ENCODE data around the gene TBC1D9.

Gene TBC1D9

DNA sequence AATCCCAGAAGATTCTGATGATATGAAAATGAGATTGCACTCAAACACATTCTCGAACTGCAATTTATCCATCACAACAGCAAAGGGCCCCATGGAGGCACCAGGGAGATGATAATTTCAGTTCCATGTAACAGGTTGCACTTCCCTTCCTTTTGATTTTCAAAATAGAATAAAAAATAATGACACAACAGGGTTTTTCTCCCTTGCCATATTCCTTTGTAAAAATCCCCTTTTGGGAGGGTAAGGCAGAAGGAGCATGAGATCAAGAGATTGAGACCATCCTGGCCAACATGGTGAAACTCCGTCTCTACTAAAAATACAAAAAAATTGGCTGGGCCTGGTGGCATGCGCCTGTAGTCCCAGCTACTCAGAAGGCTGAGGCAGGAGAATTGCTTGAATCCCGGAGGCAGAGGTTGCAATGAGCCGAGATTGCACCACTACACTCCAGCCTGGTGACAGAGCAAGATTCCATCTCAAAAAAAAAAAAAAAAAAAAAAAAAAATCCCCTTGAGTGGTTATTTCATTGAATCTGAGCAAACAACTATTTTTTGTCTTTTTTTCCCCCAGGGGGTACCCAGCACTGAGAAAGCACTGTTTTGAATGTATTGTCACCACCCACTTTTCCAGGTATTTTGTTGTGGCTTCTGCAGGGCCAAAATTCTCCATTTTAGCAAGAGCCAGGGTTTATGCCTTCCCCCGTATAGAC, 26.7 kb downstream of the TBC1D9 start:
- H3K27ac ChIP-seq (ENCODE audit: poor library complexity, severe bottlenecking), result no peak overlapping the region
- ATAC-seq (ENCODE audit: low read depth) (no peak), DNase-seq (ENCODE audit: low spot score) (no peak)
- H3K4me3 ChIP-seq (ENCODE audit: severe bottlenecking), result no peak overlapping the region
- H3K27me3 ChIP-seq (ENCODE audit: insufficient read depth, poor library complexity, severe bottlenecking), result no peaks in the 10 kb centered on the region
- H3K4me1 ChIP-seq (ENCODE audit: insufficient read depth, poor library complexity, severe bottlenecking), result peaks cover 35% of the 10 kb centered on the region
- H3K36me3 ChIP-seq (ENCODE audit: low read depth), result no peaks in the 10 kb centered on the region
- TF ChIP-seq, protein P1, sequence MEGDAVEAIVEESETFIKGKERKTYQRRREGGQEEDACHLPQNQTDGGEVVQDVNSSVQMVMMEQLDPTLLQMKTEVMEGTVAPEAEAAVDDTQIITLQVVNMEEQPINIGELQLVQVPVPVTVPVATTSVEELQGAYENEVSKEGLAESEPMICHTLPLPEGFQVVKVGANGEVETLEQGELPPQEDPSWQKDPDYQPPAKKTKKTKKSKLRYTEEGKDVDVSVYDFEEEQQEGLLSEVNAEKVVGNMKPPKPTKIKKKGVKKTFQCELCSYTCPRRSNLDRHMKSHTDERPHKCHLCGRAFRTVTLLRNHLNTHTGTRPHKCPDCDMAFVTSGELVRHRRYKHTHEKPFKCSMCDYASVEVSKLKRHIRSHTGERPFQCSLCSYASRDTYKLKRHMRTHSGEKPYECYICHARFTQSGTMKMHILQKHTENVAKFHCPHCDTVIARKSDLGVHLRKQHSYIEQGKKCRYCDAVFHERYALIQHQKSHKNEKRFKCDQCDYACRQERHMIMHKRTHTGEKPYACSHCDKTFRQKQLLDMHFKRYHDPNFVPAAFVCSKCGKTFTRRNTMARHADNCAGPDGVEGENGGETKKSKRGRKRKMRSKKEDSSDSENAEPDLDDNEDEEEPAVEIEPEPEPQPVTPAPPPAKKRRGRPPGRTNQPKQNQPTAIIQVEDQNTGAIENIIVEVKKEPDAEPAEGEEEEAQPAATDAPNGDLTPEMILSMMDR (IDR thresholded peaks at IDR 0.05; ENCODE audit: poor library complexity, severe bottlenecking), result no peak
- H3K9me3 ChIP-seq (ENCODE audit: severe bottlenecking), result no peaks in the 10 kb centered on the region

DNA sequence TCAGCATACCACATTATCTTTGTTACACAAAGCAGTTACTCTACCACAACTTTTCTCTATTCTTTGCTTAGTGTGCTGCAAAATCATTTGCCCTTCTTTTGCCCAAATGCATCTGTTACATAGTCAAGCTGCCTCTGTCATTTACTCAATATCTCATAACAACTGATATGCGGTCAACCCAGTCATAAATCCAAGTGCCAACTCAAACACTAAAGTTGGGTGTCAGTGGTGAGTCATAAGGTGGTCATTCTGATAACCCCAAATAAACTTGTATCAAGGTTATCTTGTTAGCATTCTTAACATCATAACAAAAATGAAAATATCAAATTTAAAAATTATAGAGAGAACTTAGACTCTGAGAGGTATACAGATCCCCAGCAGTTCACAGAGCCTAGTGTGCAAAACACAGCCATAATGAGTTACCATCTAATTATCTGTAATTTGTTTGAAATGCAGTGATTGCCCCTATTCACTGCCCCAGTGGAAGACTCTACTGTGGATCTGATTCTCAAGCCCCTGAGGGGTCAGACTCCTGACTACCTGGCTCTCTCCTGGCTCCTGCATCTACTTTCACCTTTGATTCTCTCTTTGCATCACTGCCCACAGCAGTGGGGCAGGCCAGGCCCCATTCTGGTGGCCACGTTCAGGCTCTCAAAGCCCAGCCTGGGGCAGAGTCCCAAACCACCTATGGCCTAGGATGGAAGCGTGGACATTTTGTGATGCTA, 29.2 kb downstream of the TBC1D9 start:
- TF ChIP-seq, protein P1 (IDR thresholded peaks at IDR 0.05; ENCODE audit: poor library complexity, severe bottlenecking), result no peak
- H3K4me3 ChIP-seq (ENCODE audit: severe bottlenecking), result no peak overlapping the region
- peak; percentile 50 for ATAC-seq (ENCODE audit: low read depth)
- H3K27me3 ChIP-seq (ENCODE audit: insufficient read depth, poor library complexity, severe bottlenecking), result no peaks in the 10 kb centered on the region
- H3K36me3 ChIP-seq (ENCODE audit: low read depth), result no peaks in the 10 kb centered on the region
- DNase-seq (ENCODE audit: low spot score), result no peak
- peaks cover 28% of the 10 kb centered on the region for H3K4me1 ChIP-seq (ENCODE audit: insufficient read depth, poor library complexity, severe bottlenecking)
- H3K9me3 ChIP-seq (ENCODE audit: severe bottlenecking), result no peaks in the 10 kb centered on the region
- no peak overlapping the region for H3K27ac ChIP-seq (ENCODE audit: poor library complexity, severe bottlenecking)

GRCh38 chr4:140725556-140725955, 30.6 kb downstream of the TBC1D9 start:
- H3K27me3 ChIP-seq (ENCODE audit: insufficient read depth, poor library complexity, severe bottlenecking), result no peaks in the 10 kb centered on the region
- TF ChIP-seq, protein P1 (IDR thresholded peaks at IDR 0.05; ENCODE audit: poor library complexity, severe bottlenecking), result no peak
- H3K4me1 ChIP-seq (ENCODE audit: insufficient read depth, poor library complexity, severe bottlenecking), result peaks cover 28% of the 10 kb centered on the region
- no peaks in the 10 kb centered on the region for H3K36me3 ChIP-seq (ENCODE audit: low read depth)
- H3K27ac ChIP-seq (ENCODE audit: poor library complexity, severe bottlenecking), result no peak overlapping the region
- no peak for DNase-seq (ENCODE audit: low spot score)
- no peaks in the 10 kb centered on the region for H3K9me3 ChIP-seq (ENCODE audit: severe bottlenecking)
- ATAC-seq (ENCODE audit: low read depth), result no peak
- H3K4me3 ChIP-seq (ENCODE audit: severe bottlenecking), result no peak overlapping the region

DNA sequence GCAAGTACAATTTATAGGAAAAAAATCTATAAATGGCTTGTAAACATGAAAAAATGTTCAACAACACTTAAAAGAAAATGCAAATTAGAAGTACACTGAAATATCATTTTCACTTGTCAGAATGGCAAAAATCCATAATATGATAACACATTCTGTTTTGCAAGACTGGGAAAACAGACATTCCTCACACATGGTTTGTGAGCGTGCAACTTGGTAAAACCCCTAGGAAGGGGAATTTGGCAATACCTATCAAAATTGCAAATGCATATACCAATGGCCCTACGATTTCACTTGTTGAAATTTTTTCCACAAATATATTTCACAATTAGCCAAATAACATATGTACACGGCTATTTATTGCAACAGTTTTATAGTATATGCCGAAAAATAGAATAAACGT, 31.4 kb downstream of the TBC1D9 start:
- no peak for DNase-seq (ENCODE audit: low spot score)
- no peak overlapping the region for H3K4me3 ChIP-seq (ENCODE audit: severe bottlenecking)
- H3K27me3 ChIP-seq (ENCODE audit: insufficient read depth, poor library complexity, severe bottlenecking), result no peaks in the 10 kb centered on the region
- TF ChIP-seq, protein P1 (IDR thresholded peaks at IDR 0.05; ENCODE audit: poor library complexity, severe bottlenecking), result no peak
- H3K9me3 ChIP-seq (ENCODE audit: severe bottlenecking), result no peaks in the 10 kb centered on the region
- H3K36me3 ChIP-seq (ENCODE audit: low read depth), result no peaks in the 10 kb centered on the region
- peaks cover 28% of the 10 kb centered on the region for H3K4me1 ChIP-seq (ENCODE audit: insufficient read depth, poor library complexity, severe bottlenecking)
- H3K27ac ChIP-seq (ENCODE audit: poor library complexity, severe bottlenecking), result no peak overlapping the region
- no peak for ATAC-seq (ENCODE audit: low read depth)

Data from RWPE2 (cell line).